Measurements from ENCODE around the gene SYNJ2.

GRCh38 chr6:158041788-158042187 is 60.1 kb downstream of the SYNJ2 start:
- TF ChIP-seq, protein P1, sequence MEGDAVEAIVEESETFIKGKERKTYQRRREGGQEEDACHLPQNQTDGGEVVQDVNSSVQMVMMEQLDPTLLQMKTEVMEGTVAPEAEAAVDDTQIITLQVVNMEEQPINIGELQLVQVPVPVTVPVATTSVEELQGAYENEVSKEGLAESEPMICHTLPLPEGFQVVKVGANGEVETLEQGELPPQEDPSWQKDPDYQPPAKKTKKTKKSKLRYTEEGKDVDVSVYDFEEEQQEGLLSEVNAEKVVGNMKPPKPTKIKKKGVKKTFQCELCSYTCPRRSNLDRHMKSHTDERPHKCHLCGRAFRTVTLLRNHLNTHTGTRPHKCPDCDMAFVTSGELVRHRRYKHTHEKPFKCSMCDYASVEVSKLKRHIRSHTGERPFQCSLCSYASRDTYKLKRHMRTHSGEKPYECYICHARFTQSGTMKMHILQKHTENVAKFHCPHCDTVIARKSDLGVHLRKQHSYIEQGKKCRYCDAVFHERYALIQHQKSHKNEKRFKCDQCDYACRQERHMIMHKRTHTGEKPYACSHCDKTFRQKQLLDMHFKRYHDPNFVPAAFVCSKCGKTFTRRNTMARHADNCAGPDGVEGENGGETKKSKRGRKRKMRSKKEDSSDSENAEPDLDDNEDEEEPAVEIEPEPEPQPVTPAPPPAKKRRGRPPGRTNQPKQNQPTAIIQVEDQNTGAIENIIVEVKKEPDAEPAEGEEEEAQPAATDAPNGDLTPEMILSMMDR (IDR thresholded peaks at IDR 0.05), result no peak
- TF ChIP-seq POLR2AphosphoS5 (IDR thresholded peaks at IDR 0.05; ENCODE audit: low read depth, low read length) (no peak), SIN3A (IDR thresholded peaks at IDR 0.05; ENCODE audit: borderline replicate concordance, insufficient read depth, low read depth, low read length) (no peak)
- TF ChIP-seq, protein P2, sequence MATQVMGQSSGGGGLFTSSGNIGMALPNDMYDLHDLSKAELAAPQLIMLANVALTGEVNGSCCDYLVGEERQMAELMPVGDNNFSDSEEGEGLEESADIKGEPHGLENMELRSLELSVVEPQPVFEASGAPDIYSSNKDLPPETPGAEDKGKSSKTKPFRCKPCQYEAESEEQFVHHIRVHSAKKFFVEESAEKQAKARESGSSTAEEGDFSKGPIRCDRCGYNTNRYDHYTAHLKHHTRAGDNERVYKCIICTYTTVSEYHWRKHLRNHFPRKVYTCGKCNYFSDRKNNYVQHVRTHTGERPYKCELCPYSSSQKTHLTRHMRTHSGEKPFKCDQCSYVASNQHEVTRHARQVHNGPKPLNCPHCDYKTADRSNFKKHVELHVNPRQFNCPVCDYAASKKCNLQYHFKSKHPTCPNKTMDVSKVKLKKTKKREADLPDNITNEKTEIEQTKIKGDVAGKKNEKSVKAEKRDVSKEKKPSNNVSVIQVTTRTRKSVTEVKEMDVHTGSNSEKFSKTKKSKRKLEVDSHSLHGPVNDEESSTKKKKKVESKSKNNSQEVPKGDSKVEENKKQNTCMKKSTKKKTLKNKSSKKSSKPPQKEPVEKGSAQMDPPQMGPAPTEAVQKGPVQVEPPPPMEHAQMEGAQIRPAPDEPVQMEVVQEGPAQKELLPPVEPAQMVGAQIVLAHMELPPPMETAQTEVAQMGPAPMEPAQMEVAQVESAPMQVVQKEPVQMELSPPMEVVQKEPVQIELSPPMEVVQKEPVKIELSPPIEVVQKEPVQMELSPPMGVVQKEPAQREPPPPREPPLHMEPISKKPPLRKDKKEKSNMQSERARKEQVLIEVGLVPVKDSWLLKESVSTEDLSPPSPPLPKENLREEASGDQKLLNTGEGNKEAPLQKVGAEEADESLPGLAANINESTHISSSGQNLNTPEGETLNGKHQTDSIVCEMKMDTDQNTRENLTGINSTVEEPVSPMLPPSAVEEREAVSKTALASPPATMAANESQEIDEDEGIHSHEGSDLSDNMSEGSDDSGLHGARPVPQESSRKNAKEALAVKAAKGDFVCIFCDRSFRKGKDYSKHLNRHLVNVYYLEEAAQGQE (IDR thresholded peaks at IDR 0.05; ENCODE audit: insufficient read depth in 1 of 2, low read depth in 2 of 2, low read length in 1 of 2), result no peak
